SU-DHL-6 (cell line): ENCODE measurements around the gene ADD1.

Experiments
- CTCF ChIP-seq: fragments of 200-600 bp; sonication (generic); IDR thresholded peaks from one replicate; pipeline ENCODE4 v1.5.1; 2017; ENCODE audit warnings: antibody characterized with exemption, mild to moderate bottlenecking, low read length, moderate library complexity; ENCODE audit not compliant: insufficient read depth, poor library complexity, severe bottlenecking
- EZH2phosphoT487 ChIP-seq: fragments of 200-600 bp; sonication (generic), shearing (Covaris generic); conservative IDR thresholded peaks from 2 replicates; pipeline ENCODE4 v1.6.1; 2018; ENCODE audit warnings: mild to moderate bottlenecking, antibody characterized with exemption, low read length, moderate library complexity, mixed read lengths

DNA sequence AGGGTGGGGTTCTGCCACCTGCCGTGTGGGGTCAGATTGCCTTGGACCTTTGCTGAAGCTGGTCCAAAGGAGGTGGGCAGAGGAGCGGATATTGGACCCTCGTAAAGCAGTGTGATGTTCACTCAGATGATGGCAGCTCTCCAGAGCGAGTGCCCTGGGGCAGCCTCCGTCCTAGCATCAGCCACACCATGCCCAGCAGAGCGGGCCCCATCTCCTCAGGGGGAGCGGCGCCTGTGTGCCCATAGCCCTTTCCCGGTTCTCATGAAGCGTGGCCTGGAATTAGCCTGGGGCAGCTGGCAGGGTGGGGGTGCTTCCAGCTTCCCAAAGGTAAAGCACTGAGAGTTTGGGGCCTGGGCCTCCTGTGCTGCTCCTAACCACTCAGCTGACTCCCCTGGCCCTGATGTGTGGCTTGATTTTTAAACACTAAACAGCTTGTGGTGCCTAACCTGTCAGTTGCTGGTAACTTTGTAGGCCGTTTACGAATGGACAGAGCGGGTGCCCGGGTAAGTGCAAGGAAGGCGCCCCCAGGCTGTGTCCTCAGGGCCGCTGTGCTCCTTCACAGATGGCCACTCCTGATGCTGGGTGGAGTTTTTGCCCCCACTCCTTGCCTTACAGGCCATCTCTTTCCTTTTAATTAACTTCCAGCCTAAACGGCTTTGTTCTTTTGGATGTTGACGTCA, 83.5 kb downstream of the ADD1 start:
- TF ChIP-seq CTCF (no peak), EZH2phosphoT487 (no peak)
